Esophagus muscularis mucosa (tissue), 4 donors: ENCODE data around the gene SPATA18.

Experiments used
- CTCF ChIP-seq, 3 experiments: fragments of 200-600 bp in 2 of 3; fragments of 450-650 bp in 1 of 3; sonication (generic) in 2 of 3; IDR thresholded peaks; one replicate each; pipeline ENCODE4 v1.5.1; 2017 to 2019; ENCODE audit warnings: antibody characterized with exemption in 3 of 3, mild to moderate bottlenecking in 2 of 3, moderate library complexity in 1 of 3
- EP300 ChIP-seq: sonication (generic); formaldehyde crosslinking; IDR thresholded peaks from one replicate; pipeline ENCODE4 v1.6.1; 2017; ENCODE audit warnings: antibody characterized with exemption
- POLR2AphosphoS5 ChIP-seq, 2 donors: sonication (generic); formaldehyde crosslinking; IDR thresholded peaks; one replicate each; pipeline ENCODE4 v1.6.1; 2017; ENCODE audit warnings: antibody characterized with exemption in 2 of 2

DNA sequence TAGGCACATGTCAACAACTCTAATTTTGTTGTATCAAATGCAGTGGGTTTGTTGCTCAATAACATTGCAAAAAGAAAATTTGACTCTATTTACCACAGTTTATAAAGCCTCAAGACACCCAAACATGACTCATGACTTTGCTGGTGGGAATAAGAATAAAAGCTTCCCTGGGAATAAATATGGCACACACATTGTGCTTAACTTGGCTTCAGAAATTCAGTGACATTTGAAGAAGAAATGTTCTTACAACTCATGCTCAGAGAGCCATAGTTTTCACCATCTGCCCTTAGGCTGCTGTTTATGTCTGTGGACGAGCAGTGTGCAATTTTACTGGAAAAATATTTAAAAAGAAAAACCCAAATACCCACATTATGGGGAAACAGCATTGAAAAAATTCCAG lies 60.9 kb downstream of the SPATA18 start:
- TF ChIP-seq POLR2AphosphoS5 (IDR thresholded peaks at IDR 0.05) (no peak), CTCF (IDR thresholded peaks at IDR 0.05) (no peak), EP300 (no peak)
